Psoas muscle (tissue), 7 donors: Measurements from ENCODE around the gene RTP5. TPM values are rescaled to one million over a fixed set of nuclear protein-coding genes. Genes with fewer than 3 reads are reported as not detected.

Source experiments
- polyA plus RNA-seq, 3 donors: library from polyadenylated mRNA; stranded (reverse); fragments of 200-250 nt; gene quantifications; one replicate each; pipeline ENCODE4 v1.2.3, GENCODE V29; 2013
- total RNA-seq, 4 donors: library from RNA; stranded (reverse); fragmentation: NEBNext Ultra II Directional in 2 of 4; extraction: Animal tissue kit (Norgen Biotek cat#: 25700) in 2 of 4; gene quantifications; one replicate each; pipeline versions ENCODE4 v1.2.1 to v1.2.4, GENCODE V29; 2021 to 2023
- donor health status: healthy with polysubstance abuse.
- donor health status: DM: no; HTN: no; CAD: no; lungs with moderate emphysema.
- donor health status: Bipolar disorder and iron deficiency.
- donor health status: healthy.
- donor health status: DM: no; HTN: no; CAD: no.
- donor health status: DM: no; HTN: no; CAD: no.
- donor health status: DM: yes; HTN: yes; CAD: no.

RTP5 gene
- total and polyA plus RNA-seq, 7 donors: 0.01 TPM; not detected in 6

Other genes starting within 250 kb of the RTP5 start
- gene THAP4, start 232.6 kb upstream of the RTP5 start, total RNA-seq: 10 to 100 TPM; 64.9 to 96.7 (median 79.4) TPM
- 100 to 1,000 TPM in 1 of 3 donors, 10 to 100 TPM in 2; 86.6 to 133 (median 93.1) TPM for gene THAP4, start 232.6 kb upstream of the RTP5 start, polyA plus RNA-seq
- 10 to 100 TPM; 33.7 to 51.3 (median 37.3) TPM for gene ATG4B, start 232.0 kb upstream of the RTP5 start, total RNA-seq
- gene ATG4B, start 232.0 kb upstream of the RTP5 start, polyA plus RNA-seq: 10 to 100 TPM; 40.0 to 48.3 (median 40.8) TPM
- gene DTYMK, start 182.9 kb upstream of the RTP5 start, total RNA-seq: 1 to 10 TPM; 6.4 to 8.5 (median 6.7) TPM
- gene DTYMK, start 182.9 kb upstream of the RTP5 start, polyA plus RNA-seq: 10 to 100 TPM in 2 of 3 donors, 1 to 10 TPM in 1; 8.1 to 24.6 (median 20.0) TPM
- gene ING5, start 167.7 kb upstream of the RTP5 start, total RNA-seq: 10 to 100 TPM; 16.7 to 20.5 (median 17.9) TPM
- 10 to 100 TPM; 14.5 to 25.4 (median 22.9) TPM for gene ING5, start 167.7 kb upstream of the RTP5 start, polyA plus RNA-seq
- gene D2HGDH, start 135.1 kb upstream of the RTP5 start, total RNA-seq: 10 to 100 TPM; 20.3 to 31.0 (median 23.6) TPM
- gene D2HGDH, start 135.1 kb upstream of the RTP5 start, polyA plus RNA-seq: 10 to 100 TPM; 14.1 to 15.6 (median 14.9) TPM
- gene GAL3ST2, start 92.9 kb upstream of the RTP5 start, total RNA-seq: under 1 TPM in 1 of 4 donors, not detected in 3; 0.16 TPM
- under 1 TPM in 1 of 3 donors, not detected in 2; 0.14 TPM for gene GAL3ST2, start 92.9 kb upstream of the RTP5 start, polyA plus RNA-seq
- gene NEU4, start 60.5 kb upstream of the RTP5 start, total RNA-seq: 10 to 100 TPM in 2 of 4 donors, 1 to 10 TPM in 1, under 1 TPM in 1; 0.44 to 18.0 (median 9.1) TPM
- gene NEU4, start 60.5 kb upstream of the RTP5 start, polyA plus RNA-seq: 10 to 100 TPM in 1 of 3 donors, 1 to 10 TPM in 1, under 1 TPM in 1; 0.73 to 54.6 (median 3.4) TPM
- under 1 TPM in 2 of 4 donors, not detected in 2; 0.20 to 0.30 TPM for gene PDCD1, start 10.8 kb upstream of the RTP5 start, total RNA-seq
- gene PDCD1, start 10.8 kb upstream of the RTP5 start, polyA plus RNA-seq: under 1 TPM; 0.03 to 0.06 (median 0.05) TPM